ENCODE measurements around the gene VAMP4.
"Not testable (repeated sequence)": the region's sequence is repeated elsewhere in the genome, so short reads cannot be mapped to it uniquely, and the experiment has no call there.

The VAMP4 gene

DNA sequence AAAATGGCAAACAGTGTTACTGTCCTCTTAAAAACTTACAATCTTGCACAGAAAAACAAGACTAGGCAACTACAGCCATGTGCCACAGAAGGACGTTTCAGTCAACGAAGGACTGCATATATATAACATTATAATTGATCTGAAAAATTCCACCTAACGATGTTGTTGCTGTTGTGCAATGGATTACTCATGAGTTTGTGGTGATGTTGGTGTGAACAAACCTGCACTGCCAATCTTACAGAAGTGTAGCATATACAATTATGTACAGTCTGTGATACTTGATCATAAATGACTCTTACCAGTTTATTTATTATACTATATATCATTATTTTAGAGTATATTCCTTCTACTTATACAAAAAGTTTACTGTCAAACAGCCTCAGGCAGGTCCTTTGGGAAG, 6.8 kb upstream of the VAMP4 start:
- no peak for DNase-seq

DNA sequence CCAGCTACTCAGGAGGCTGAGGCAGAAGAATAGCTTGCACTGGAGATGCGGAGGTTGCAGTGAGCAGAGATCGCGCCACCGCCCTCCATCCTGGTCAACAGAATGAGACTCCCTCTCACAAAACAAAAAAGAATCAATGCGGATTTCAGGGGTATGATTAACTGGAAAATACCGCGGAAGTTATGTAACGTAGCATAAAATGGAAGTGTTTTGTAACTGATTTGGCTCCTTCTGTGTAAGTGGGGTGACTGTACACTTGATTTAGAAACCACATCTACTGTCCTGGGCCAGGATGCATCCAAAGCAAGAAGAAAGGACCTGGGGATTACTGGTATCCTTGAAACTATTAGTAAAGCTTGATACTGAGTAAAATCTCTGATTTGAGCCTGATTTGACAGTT, 3.1 kb upstream of the VAMP4 start:
- DNase-seq = no peak

DNA sequence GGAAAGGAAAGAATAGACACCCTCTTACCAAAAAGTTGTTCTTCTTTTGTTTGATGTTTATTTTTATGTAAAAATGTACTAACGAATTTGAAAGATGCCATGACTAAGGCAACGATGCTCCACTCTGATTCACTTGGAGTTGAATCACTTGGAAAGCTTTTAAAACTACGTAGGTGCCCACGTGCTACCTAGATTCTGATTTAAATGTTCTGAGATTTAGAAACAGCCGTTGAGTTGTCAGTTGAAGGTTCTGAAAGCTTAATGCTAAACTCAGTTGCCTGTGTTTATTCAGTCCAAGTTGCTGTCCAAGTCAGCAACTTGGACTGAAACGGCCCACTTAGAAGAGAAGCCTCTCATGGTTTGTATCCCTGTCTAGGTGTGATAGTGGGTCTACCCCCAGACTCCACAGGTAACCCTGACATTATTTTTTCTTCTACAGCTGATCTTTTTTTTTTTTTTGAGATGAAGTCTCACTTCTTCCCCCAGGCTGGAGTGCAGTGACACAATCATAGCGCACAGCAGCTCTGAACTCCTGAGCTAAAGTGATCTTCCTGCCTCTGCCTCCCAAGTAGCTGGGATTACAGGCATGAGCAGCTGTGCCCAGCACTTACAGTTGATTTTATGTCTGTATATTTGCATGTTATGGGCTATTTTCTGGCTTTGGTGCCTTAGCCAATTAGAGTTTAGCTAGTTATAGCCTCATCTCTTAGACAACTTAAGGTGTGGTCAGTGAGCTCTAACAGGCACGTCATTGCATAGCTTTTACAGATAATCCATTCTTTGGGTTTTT, 1.4 kb upstream of the VAMP4 start:
- peak; percentile 25 for DNase-seq

DNA sequence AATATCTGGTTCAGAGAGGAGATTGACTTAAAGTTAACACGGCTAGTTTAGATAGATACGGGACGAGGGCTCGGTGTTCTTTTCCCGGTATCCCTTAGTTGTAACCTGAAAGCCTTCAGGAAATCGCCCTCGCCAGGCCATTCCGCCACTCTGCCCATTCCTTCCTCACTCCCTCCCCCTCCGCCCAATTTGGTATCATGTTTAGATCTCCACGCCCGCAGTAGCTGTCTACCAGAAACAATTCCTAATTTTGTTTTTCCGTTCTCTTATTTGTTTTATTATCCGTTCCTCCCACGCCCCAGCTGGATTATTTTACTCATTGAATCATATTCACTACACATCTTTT, 685 bp upstream of the VAMP4 start:
- peak; percentile 29 for DNase-seq

DNA sequence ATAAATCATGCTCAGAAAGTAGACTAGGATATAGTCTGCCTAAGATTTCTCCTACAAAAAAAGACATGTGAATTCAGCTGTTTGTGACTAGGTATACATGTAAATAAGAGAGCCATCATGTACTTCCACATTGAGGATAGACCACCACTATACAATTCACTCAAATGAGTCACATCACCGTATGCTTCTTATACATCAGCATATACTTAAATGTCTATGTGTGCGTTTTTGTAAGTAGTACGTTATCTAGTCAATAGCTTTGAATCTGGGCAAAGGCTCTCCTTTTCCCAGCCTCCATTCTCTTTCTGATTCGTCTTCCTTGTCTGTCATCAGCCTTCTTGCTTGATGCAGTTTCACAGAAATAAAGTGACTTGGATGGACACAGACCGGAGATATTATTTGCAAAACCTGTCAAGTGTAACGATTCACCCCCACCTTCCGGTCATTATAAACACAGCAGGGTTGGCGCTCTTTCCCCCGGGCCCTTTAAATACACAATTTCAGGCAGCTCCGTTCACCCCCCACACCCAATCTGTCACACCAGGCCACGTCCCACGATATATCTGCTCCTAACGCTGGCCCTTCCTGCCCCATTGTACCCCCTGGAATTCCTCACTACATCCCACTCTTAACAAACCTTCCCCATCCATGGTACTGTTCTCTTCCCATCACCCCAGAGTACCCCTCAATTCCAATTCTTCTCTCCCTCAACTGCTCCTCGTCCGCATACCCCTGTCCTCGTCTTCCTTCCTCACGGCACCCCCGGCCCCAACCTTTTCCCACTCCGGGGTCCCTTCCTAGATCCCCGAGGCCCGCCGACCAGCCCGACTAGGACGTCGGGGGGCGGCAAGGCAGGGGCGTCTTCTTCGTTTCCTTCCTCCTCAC, 636 bp downstream of the VAMP4 start:
- DNase-seq = peak; percentile 61

DNA sequence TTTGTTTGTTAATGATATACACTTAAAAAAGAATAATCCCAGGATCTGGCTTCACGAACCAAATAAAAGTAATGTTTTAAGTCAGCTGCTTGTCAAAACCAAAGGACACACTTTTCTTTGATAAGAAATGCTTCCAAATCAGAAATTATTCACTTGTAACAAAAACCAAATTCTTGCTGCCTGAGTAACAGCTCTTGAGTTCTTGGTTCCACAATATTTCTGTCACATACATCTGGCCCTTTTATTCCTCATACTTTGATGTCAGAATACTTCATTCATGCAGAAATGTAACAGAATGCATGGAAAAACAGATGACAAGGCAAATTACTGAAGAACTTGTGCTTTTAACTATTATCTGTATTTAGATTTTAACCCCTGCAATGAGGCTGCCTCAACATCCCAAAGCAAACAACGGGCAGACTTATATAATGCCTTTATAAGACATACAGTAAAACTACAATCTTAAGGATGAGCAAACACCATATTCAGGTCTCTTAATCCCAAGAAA, 1.5 kb downstream of the VAMP4 start:
- no peak for DNase-seq

DNA sequence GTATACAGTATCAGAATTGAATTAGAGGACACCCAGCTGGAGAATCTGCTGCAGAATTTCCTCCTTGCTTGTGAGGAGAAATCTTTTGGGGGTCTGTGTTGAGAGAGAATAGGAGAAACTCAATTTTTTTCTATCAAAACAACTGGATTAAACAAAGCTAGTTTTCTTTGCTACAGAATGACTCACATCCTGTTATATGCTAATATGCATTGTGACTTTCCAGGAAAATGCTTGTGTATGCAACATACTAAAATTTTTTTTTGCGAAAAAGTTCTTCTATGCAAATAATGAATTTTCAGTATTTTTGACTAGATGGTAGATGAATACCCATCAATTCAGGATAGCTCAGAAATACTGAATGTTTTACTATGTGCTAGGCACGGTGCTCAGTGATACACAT, 2.2 kb downstream of the VAMP4 start:
- DNase-seq = no peak

DNA sequence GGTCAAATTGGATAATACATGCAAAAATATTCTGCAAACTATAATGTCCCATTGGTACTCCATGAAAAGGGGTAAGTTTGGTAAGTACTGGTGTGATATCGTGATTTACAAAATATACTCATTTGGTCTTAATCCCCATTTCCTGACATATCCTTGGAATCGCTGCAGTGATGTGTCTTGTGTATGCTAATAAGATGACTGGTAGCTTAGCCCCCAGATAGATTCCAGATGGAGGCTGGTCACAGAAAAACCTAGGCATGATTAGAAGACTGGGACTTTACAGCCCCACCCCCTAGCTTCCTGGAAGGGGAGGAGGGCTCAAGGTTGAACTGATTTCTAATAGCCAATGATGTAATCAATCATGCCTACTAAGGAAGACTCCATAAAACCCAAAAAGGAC, 3.0 kb downstream of the VAMP4 start:
- no peak for DNase-seq

DNA sequence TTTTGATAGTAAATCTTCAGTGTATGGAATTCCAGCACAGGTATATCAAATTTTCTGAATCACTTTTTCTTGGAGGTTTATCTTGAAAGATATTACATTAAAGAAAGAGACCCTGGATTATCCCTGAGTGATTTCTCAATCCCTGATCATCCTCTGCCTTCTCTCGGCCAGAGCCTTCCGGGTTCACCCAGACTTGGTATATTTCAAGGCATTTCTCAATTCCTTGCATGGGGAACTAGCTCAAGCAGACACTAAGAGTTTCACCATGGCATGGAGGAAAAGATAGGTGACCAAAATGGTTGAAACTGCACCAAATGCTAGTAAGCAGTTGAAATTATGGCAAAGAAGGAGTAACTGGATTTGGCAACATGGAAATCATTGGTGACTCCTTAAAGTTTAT, 5.7 kb downstream of the VAMP4 start:
- DNase-seq = no peak

DNA sequence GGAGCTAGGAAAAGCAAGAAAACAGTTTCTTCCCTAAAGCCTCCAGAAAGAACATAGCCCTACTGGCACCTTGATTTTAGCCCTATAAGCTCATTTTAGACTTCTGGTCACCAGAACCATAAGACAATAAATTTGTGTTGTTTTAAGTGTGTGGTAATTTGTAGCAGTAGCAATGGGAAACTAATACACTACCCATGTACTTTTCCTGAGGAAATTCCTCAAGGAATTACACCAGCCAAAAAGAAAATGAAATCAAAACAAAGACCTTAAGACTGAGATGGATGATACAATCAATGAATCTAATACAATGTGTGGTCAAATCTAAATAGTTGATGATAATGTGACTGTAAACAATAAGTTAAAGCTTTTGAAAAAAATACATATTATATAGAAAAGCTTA, 11.8 kb downstream of the VAMP4 start:
- DNase-seq = no peak

DNA sequence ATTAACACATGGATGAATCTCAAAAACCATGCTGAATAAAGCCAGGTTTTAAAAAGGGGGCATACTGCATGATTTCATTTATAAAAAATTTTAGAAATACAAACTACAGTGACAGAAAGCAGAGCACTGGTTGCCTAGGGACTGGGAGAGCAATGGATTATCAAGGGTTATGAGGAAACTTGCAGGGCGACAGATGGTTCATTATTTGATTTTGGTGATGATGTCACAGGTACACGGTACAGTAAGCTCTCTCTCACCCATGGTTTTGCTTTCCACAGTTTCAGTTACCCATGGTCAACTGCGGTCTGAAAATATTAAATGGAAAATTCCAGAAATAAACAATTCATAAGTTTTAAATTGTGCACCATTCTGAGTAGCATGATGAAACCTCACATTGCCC, 14.1 kb downstream of the VAMP4 start:
- no peak for DNase-seq

DNA sequence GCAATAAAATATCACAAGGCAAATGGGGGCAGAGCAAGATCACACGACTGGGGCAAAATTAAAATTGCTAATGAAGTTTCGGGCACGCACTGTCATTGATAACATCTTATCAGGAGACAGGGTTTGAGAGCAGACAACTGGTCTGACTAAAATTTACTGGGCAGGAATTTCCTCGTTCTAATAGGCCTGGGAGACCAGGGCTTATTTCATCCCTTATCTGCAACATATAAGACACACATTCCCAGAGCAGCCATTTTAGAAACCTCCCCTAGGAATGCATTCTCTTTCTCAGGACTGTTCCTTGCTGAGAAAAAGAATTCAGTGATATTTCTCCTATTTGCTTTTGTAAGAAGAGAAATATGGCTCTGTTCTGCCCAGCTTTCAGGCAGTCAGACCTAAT, 18.7 kb downstream of the VAMP4 start:
- DNase-seq = not testable (repeated sequence)

DNA sequence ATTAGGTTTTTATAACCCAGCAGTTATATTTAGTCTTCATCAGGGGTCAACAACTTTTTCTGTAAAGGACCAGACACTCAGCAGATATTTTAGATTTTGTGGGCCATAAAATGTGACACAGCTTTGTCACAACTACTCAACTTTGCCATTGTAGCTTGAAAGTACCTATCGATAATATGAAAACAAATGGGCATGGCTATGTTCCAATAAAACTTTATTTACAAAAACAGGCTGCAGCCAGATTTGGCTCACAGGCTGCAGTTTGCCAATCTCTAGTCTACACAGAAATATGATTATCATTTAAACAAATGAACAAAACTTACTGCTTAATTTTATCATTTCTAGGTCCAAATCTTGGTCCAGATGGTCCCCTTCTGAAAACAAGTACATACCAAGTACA, 23.0 kb downstream of the VAMP4 start:
- DNase-seq = no peak

DNA sequence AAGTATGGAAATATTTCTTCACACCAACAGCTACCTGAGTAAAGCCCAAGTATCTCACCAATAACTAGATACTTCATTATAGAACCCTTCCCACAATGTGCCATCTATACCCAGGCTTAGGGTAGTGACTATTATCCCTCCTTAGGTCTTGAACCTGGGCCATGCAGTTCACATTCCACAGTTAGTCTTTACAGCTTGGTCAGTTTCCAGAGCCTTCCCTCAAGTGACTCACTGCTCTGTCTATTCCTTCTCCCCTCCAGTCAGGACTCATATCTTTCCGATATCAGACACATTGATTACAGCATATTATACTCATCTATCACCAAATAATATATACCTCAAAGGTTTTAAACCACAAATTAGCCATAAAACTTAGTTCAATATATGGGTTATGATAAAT, 23.6 kb downstream of the VAMP4 start:
- no peak for DNase-seq

DNA sequence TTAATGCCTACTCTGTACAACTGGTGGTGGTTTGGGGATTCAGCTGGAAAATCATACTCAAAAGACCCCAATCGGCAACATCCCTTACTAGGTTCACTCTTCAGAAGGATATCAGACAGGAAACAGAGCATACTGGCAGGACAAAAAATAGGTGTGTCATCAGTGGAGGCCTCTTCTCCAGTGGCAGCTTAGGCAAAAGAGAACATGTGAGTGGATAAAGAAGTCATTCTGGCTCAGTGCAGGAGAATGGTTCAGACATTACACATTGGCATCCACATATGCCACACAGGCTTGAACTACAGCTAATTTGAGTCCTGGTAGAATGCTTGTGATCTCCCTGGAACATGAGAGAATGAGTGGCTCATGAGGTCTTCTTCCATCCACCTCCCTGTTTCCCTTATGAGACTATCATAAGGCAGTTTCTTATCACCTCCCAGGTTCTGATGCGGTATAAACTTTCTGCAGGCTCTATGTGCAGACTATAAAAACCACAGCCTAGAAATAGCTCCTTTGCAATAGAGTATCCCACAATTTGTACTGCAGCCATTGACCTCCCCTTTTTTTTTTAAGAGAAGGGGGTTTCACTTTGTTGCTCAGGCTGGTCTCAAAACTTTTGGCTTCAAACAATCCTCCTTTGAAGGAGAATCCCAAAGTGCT, 24.7 kb downstream of the VAMP4 start:
- no peak for DNase-seq

DNA sequence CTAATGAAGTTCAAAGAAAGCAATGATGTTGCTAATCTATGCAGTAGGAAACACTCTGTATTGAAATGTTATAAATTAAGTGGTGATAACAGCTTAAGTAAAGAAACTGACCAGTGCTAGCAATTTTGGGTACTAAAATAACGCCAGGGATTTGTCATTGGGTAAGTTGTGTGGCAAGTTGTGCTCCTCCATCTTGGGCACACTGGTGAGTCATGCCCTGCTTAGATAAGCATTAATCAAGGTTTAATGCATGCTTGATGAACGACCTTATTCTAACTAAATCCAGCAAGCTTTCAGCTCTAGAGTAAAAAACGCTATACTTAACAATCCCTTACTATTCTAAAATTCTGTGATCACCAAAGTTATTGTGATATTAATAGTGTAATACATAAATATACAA, 25.2 kb downstream of the VAMP4 start:
- DNase-seq = no peak

DNA sequence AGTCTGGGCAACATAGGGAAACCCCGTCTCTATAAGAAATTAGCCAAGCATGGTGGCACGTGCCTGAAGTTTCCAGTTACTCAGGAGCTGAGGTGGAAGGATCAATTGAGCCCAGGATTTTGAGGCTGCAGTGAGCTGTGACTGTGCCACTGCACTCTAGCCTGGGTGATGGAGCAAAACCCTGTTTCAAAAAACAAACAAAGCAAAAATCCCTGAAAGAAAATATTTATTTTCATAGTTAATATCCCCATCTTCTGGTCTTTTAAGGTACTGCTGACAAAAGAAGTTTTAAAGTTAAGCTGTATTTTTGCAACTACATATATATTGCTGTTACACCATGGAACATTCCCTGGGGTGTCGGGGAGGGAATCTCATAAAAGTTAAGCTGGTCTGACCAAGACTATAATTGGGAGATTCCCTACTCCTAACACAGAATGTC, 26.0 kb downstream of the VAMP4 start:
- no peak for DNase-seq

DNA sequence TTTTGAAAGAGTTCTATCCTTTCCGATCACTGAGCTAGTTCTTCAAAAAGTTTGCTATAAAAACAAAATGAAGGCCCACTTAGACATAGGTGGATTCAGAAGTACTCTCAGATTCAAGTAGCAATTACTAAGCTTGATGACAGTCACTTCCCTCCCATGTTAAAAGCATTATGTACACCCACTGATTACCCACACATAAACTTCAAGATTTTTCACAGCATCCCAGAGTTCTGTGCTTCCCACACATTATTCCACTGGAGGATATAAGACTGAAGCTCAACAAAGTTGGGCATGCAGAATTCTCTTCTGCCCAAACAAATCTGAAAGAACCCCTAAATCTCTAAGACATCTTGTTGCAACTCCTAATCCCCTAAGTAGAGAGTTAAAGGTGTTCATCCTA, 29.5 kb downstream of the VAMP4 start:
- DNase-seq = no peak

DNA sequence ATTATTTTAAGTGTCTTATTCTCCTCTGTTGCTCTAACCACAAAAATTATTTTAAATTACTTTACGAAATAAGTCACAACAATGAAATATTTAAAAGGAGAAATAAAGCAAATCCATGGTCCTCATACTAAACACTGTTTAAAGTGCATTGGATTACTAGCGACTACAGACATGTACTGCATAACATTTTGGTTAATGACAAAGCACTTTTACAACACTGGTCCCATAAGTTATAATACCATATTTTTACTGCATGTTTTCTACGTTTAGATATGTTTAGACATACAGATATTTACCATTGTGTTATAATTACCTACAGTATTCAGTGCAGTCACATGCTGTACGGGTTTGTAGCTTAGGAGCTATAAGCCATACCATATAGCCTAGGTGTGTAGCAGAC, 30.2 kb downstream of the VAMP4 start:
- DNase-seq = no peak

DNA sequence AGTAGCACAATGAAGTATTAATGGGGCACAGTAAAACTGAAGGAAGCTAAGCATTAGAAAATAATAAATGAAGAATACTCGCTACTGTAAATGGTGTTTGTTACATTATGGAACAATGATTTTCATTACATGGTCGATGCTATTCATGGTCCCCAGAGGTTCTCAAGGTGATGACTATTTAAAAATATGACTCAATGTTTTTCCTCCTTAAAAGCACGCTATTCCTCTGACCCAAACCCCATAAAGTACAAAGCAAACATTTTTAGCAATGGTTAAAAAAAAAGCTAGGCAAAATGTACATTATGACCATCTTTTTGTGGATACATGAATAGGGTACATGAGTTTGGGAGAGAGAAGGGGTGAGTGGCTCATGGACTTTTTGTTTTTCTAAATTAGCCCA, 34.3 kb downstream of the VAMP4 start:
- no peak for DNase-seq

DNA sequence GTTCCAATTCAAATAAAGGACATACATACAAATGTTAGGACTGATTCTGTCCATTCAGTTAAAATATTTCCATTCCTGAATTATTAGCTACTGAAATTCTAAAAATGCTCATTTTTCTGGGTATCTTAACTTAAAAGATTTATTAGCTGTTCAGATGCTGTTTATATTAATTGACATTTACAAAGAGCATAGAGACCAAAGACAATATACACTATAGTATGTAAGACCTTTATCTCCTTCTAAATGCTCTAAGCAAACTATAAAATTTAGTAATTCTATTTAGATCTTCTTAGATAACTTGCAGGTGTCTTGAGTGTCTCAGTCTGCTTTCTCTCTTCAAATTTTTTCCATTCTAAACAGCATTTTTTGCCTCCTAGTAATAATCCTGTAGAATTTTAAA, 39.3 kb downstream of the VAMP4 start:
- no peak for DNase-seq

DNA sequence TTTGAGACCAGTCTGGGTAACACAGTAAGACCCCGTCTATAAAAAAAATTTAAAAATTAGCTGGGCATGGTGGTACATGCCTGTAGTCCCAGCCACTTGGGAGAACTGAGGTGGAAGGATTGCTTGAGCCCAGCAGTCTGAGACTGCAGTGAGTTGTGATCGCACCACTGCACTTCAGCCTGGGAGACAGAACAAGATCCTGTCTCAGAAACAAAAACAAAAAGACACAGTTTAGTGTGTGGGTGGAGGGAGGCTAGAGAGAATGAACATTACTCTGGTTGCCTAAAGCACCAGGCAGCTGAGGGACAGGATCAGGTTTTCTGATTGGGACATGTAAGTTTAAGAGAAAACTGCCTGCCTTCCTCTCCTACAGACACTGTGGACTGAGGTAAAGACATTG, 42.3 kb downstream of the VAMP4 start:
- DNase-seq = no peak

DNA sequence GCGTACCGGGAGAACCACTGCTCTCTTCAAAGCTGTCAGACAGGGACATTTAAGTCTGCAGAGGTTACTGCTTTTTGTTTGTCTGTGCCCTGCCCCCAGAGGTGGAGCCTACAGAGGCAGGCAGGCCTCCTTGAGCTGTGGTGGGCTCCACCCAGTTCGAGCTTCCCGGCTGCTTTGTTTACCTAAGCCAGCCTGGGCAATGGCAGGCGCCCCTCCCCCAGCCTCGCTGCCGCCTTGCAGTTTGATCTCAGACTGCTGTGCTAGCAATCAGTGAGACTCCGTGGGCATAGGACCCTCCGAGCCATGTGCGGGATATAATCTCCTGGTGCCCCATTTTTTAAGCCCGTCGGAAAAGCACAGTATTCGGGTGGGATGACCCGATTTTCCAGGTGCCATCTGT, 46.1 kb downstream of the VAMP4 start:
- not testable (repeated sequence) for DNase-seq

DNA sequence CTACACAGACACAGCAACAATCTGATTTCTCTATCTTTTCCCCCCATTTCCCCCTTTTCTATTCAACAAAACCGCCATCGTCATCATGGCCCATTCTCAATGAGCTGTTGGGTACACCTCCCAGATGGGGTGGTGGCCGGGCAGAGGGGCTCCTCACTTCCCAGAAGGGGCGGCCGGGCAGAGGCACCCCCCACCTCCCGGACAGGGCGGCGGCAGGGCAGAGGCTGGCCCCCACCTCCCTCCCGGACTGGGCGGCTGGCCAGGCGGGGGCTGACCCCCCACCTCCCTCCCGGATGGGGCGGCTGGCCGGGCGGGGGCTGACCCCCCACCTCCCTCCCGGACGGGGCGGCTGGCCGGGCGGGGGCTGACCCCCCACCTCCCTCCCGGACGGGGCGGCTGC, 48.3 kb downstream of the VAMP4 start:
- DNase-seq = not testable (repeated sequence)

All from activated CD4-positive, alpha-beta T cell treated with anti-CD3 and anti-CD28 coated beads for 48 hours (primary cell).